MCF 10A (cell line): ENCODE measurements around the gene LRRC74A. TPM values are rescaled to one million over a fixed set of nuclear protein-coding genes. Genes with fewer than 3 reads are reported as not detected.

Experiments
- BruUV-seq: library from RNA; stranded (reverse); fragments of 400-500 nt; replicated peaks from 2 replicates; lab custom pipeline; 2021; lab: Mats Ljungman, UMichigan
- CTCF ChIA-PET: fragments of 300-600 bp; sonication (Branson Sonifier 250); formaldehyde crosslinking; extraction: SDS; loops from one replicate; lab custom pipeline; 2021; ENCODE audit warnings: antibody characterized with exemption, inconsistent platforms; lab: Yijun Ruan, JAX
- POLR2A ChIA-PET: fragments of 300-600, 350-650 bp; sonication (Branson Sonifier 250); formaldehyde crosslinking; extraction: SDS; loops from one replicate; lab custom pipeline; 2020; ENCODE audit warnings: antibody characterized with exemption, inconsistent platforms; lab: Yijun Ruan, JAX
- DNase-seq: peaks from one replicate; pipeline ENCODE4 v3.0.0-alpha.2; 2018; ENCODE audit not compliant: unreplicated experiment
- H3K27ac Mint-ChIP-seq: one replicate; pipeline ENCODE4 v1.8.0; 2022; ENCODE audit warnings: mild to moderate bottlenecking, low read depth, mixed read lengths; ENCODE audit not compliant: unreplicated experiment
- H3K27me3 Mint-ChIP-seq: one replicate; pipeline ENCODE4 v1.8.0; 2022; ENCODE audit warnings: mixed read lengths; ENCODE audit not compliant: insufficient read depth, unreplicated experiment
- H3K36me3 Mint-ChIP-seq: one replicate; pipeline ENCODE4 v1.8.0; 2022; ENCODE audit warnings: mild to moderate bottlenecking, moderate library complexity, mixed read lengths; ENCODE audit not compliant: insufficient read depth, unreplicated experiment
- H3K4me1 Mint-ChIP-seq: one replicate; pipeline ENCODE4 v1.8.0; 2022; ENCODE audit warnings: mixed read lengths; ENCODE audit not compliant: insufficient read depth, unreplicated experiment
- H3K4me3 Mint-ChIP-seq: one replicate; pipeline ENCODE4 v1.8.0; 2022; ENCODE audit warnings: mild to moderate bottlenecking, moderate library complexity, mixed read lengths; ENCODE audit not compliant: unreplicated experiment
- H3K9me3 Mint-ChIP-seq: one replicate; pipeline ENCODE4 v1.8.0; 2022; ENCODE audit warnings: mixed read lengths; ENCODE audit not compliant: unreplicated experiment
- intact Hi-C: fragments of 100-400 bp; cut with micrococcal nuclease; formaldehyde crosslinking; loops from 2 replicates; pipeline ENCODE4 v1.14.1; 2022
- total RNA-seq: library from RNA; stranded (reverse); gene quantifications from 2 replicates; pipeline ENCODE4 v1.2.3, GENCODE V29; 2022
- TF ChIP-seq, protein P1 (sequence below): fragments of 200-600 bp; IDR thresholded peaks from one replicate; pipeline ENCODE4 v1.8.0; 2022; ENCODE audit warnings: antibody characterized with exemption, mild to moderate bottlenecking; ENCODE audit not compliant: unreplicated experiment

Gene LRRC74A
- total RNA-seq, 1 experiment from 2014 or later, result not detected

DNA sequence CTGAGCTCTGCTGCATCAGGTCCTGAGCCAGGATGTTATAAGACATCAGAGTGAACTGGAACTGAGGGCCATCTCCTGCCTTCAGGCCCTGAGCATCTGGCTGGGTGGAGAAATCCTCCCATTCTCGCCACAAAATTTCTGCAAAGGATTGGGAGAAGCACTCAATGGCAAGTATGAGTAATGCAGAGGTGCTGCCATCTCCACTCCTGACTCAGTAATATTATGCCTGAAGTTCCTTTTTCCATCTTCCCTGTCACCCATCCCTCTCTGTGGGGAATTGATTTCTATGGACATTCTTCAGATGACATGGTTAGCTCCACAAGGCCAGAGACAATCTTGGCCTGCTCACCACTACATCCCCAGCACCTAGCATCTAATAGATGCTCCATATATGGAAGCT, 18.2 kb upstream of the LRRC74A start:
- peaks cover 14% of the 10 kb centered on the region for H3K4me1 Mint-ChIP-seq
- no TSS peak for BruUV-seq
- TF ChIP-seq, protein P1, sequence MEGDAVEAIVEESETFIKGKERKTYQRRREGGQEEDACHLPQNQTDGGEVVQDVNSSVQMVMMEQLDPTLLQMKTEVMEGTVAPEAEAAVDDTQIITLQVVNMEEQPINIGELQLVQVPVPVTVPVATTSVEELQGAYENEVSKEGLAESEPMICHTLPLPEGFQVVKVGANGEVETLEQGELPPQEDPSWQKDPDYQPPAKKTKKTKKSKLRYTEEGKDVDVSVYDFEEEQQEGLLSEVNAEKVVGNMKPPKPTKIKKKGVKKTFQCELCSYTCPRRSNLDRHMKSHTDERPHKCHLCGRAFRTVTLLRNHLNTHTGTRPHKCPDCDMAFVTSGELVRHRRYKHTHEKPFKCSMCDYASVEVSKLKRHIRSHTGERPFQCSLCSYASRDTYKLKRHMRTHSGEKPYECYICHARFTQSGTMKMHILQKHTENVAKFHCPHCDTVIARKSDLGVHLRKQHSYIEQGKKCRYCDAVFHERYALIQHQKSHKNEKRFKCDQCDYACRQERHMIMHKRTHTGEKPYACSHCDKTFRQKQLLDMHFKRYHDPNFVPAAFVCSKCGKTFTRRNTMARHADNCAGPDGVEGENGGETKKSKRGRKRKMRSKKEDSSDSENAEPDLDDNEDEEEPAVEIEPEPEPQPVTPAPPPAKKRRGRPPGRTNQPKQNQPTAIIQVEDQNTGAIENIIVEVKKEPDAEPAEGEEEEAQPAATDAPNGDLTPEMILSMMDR, result no peak
- no peak overlapping the region for H3K4me3 Mint-ChIP-seq
- H3K27ac Mint-ChIP-seq, result no peak overlapping the region
- intact Hi-C loops, result no loop called here
- peaks cover 35% of the 10 kb centered on the region for H3K36me3 Mint-ChIP-seq
- CTCF ChIA-PET, result interaction anchor here (0.6 to 2.7 kb wide), 3 partner anchors 23 to 407 kb away, joined by 4 to 20 read pairs (median 4); no protein-coding TSS in a partner anchor
- DNase-seq, result no peak
- H3K9me3 Mint-ChIP-seq, result no peaks in the 10 kb centered on the region
- POLR2A ChIA-PET, result no interaction called here
- H3K27me3 Mint-ChIP-seq, result no peaks in the 10 kb centered on the region

DNA sequence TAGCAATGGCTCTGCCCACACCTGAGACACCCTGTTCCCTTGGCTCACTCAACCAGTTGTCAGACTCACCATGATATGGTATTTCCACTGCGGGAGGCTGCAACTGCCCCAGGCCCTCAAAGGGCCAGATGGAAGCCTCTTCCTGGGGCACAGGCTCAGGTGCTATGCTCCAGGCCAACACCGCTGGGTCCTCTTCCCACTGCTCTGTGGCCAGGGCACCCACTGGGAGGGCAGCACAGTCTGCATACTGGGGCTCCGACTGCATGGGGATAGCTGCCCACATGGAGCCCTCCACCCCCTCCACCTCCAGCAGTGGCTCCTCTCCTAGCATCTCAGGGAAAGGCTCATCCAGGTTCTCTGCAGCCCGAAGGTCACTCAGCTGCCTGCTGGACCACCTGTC, 17.2 kb upstream of the LRRC74A start:
- H3K36me3 Mint-ChIP-seq, result peaks cover 25% of the 10 kb centered on the region
- TF ChIP-seq, protein P1, result no peak
- BruUV-seq, result no TSS peak
- H3K27me3 Mint-ChIP-seq, result no peaks in the 10 kb centered on the region
- peaks cover 14% of the 10 kb centered on the region for H3K4me1 Mint-ChIP-seq
- no peak for DNase-seq
- no peak overlapping the region for H3K27ac Mint-ChIP-seq
- no peaks in the 10 kb centered on the region for H3K9me3 Mint-ChIP-seq
- ChIA-PET CTCF (interaction anchor here (0.9 to 4.3 kb wide), 2 partner anchors 24 to 99 kb away, joined by 4 to 68 read pairs; no protein-coding TSS in a partner anchor), POLR2A (no interaction called here)
- H3K4me3 Mint-ChIP-seq, result no peak overlapping the region
- intact Hi-C loops, result no loop called here

DNA sequence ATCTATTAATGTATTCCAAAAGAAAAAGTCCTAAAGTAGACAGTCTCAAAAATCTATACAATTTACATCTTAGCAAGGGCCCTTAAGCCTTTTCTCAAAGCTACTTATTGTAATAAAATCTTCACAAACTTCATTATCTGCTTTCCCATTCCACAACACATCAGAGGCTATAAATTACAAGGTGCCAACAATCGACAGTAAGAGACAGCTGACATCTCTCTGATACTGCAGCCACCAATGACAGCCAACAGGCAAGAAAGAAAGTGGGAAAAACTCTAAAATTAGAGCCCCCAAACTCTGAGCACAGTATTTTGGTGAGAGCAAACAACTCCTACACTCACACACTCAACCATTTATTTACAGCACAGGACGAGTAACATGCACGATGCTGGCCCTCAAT, 15.7 kb upstream of the LRRC74A start:
- H3K27me3 Mint-ChIP-seq, result no peaks in the 10 kb centered on the region
- BruUV-seq, result no TSS peak
- TF ChIP-seq, protein P1, result no peak
- ChIA-PET CTCF (interaction anchor here (0.6 to 4.3 kb wide), 6 partner anchors 25 to 760 kb away, joined by 3 to 68 read pairs (median 4); no protein-coding TSS in a partner anchor), POLR2A (interaction anchor here (0.7 to 2.5 kb wide), 8 partner anchors 8 to 491 kb away, joined by 3 to 10 read pairs (median 3); no protein-coding TSS in a partner anchor)
- H3K4me3 Mint-ChIP-seq, result peak overlapping the region; percentile 97
- intact Hi-C loops, result no loop called here
- H3K9me3 Mint-ChIP-seq, result no peaks in the 10 kb centered on the region
- H3K27ac Mint-ChIP-seq, result peak overlapping the region; percentile 91
- peaks cover 14% of the 10 kb centered on the region for H3K4me1 Mint-ChIP-seq
- no peak for DNase-seq
- H3K36me3 Mint-ChIP-seq, result peaks cover 21% of the 10 kb centered on the region

DNA sequence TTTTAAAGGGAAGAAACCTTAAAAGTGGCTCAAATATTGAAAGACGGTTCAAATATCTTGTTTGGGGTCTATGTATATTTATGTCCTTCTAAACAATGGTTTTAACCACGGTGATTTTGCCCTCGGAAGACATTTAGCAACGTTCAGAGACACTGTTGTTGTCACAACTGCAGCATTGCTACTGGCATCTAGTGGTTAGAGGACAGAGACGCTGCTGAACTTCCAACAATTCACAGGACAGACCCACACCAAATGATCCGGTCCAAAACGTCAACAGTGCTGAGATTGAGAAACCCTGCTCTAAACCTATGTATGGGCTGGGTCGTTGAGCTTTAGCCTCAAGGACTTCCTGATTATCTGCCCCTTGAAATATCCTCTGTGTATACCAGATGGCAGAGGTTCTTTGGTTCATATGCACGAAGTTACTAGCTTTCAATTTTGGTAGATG, 15.2 kb upstream of the LRRC74A start:
- TF ChIP-seq, protein P1, result peak; percentile 32
- ChIA-PET CTCF (interaction anchor here (0.5 to 4.3 kb wide), 14 partner anchors 26 to 760 kb away, joined by 3 to 68 read pairs (median 4); no protein-coding TSS in a partner anchor), POLR2A (interaction anchor here (0.6 to 2.5 kb wide), 8 partner anchors 9 to 1244 kb away, joined by 3 to 10 read pairs (median 4); no protein-coding TSS in a partner anchor)
- H3K4me3 Mint-ChIP-seq, result peak overlapping the region; percentile 97
- peak; percentile 57 for DNase-seq
- H3K27me3 Mint-ChIP-seq, result no peaks in the 10 kb centered on the region
- H3K36me3 Mint-ChIP-seq, result peaks cover 21% of the 10 kb centered on the region
- H3K9me3 Mint-ChIP-seq, result no peaks in the 10 kb centered on the region
- intact Hi-C loops, result loop anchor here (1.0 kb wide), 1 partner anchor 101 kb away; no protein-coding TSS in a partner anchor
- peak overlapping the region; percentile 91 for H3K27ac Mint-ChIP-seq
- peaks cover 14% of the 10 kb centered on the region for H3K4me1 Mint-ChIP-seq
- BruUV-seq, result no TSS peak
